ENCODE measurements around the gene FBXO31.

The FBXO31 gene

DNA sequence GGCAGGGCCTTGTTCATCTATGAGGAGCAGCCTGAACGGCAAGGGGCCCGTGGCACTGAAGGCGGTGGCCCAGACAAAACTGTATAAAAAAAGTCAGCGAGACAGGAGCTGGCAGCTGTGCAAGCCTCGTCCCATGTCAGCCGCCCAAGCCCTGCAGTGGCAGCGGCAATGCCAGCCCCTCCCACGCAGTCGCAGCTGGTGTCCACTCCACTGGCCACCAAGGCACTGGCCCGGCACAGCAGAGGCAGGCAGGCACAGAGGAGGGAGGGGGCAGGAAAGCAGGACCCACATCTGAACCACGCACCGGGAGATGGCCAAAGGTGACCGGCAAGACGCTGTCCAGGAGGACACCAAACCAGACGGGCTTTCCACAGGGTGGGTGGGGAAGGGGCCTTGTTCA is 50.5 kb downstream of the FBXO31 start:
- Histone ChIP-seq H3K36me3 (replicated peaks; ENCODE audit: insufficient read depth, low read length) (no peaks in the 10 kb centered on the region), H3K27ac (ENCODE audit: low read length) (no peak overlapping the region), H3K79me2 (ENCODE audit: low read length) (no peaks in the 10 kb centered on the region), H3K4me1 (ENCODE audit: low read length) (no peaks in the 10 kb centered on the region), H3K4me3 (ENCODE audit: low read length) (no peak overlapping the region), H3K9me3 (replicated peaks; ENCODE audit: insufficient read depth, low read length) (no peaks in the 10 kb centered on the region), H3K9me2 (replicated peaks; ENCODE audit: insufficient read depth, low read length) (no peaks in the 10 kb centered on the region), H4K20me1 (ENCODE audit: insufficient read depth, low read length) (no peaks in the 10 kb centered on the region), H3F3A (ENCODE audit: insufficient read depth, low read length) (no peaks in the 10 kb centered on the region), H3K27me3 (replicated peaks; ENCODE audit: insufficient read depth, low read length) (no peaks in the 10 kb centered on the region), H3K4me2 (ENCODE audit: low read depth, low read length) (no peak overlapping the region), H3K9ac (ENCODE audit: low read length) (no peak overlapping the region), H2AFZ (ENCODE audit: low read length) (no peak overlapping the region)
- TF ChIP-seq, protein P1, sequence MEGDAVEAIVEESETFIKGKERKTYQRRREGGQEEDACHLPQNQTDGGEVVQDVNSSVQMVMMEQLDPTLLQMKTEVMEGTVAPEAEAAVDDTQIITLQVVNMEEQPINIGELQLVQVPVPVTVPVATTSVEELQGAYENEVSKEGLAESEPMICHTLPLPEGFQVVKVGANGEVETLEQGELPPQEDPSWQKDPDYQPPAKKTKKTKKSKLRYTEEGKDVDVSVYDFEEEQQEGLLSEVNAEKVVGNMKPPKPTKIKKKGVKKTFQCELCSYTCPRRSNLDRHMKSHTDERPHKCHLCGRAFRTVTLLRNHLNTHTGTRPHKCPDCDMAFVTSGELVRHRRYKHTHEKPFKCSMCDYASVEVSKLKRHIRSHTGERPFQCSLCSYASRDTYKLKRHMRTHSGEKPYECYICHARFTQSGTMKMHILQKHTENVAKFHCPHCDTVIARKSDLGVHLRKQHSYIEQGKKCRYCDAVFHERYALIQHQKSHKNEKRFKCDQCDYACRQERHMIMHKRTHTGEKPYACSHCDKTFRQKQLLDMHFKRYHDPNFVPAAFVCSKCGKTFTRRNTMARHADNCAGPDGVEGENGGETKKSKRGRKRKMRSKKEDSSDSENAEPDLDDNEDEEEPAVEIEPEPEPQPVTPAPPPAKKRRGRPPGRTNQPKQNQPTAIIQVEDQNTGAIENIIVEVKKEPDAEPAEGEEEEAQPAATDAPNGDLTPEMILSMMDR (IDR thresholded peaks at IDR 0.05; ENCODE audit: low read length): no peak
- TF ChIP-seq EZH2 (optimal IDR thresholded peaks at IDR 0.05; ENCODE audit: low read depth, low read length): no peak
- no peak for TF ChIP-seq EZH2phosphoT487 (IDR thresholded peaks at IDR 0.05; ENCODE audit: low read length)
- no peak for DNase-seq

- Histone ChIP-seq H3K4me3 (ENCODE audit: low read length) (no peak overlapping the region), H3F3A (ENCODE audit: insufficient read depth, low read length) (no peaks in the 10 kb centered on the region), H3K9me3 (replicated peaks; ENCODE audit: insufficient read depth, low read length) (no peaks in the 10 kb centered on the region), H3K9ac (ENCODE audit: low read length) (no peak overlapping the region), H3K4me2 (ENCODE audit: low read depth, low read length) (no peak overlapping the region), H3K27me3 (replicated peaks; ENCODE audit: insufficient read depth, low read length) (no peaks in the 10 kb centered on the region), H3K9me2 (replicated peaks; ENCODE audit: insufficient read depth, low read length) (no peaks in the 10 kb centered on the region), H3K4me1 (ENCODE audit: low read length) (no peaks in the 10 kb centered on the region), H3K36me3 (replicated peaks; ENCODE audit: insufficient read depth, low read length) (no peaks in the 10 kb centered on the region), H3K79me2 (ENCODE audit: low read length) (no peaks in the 10 kb centered on the region), H3K27ac (ENCODE audit: low read length) (no peak overlapping the region), H2AFZ (ENCODE audit: low read length) (no peak overlapping the region), H4K20me1 (ENCODE audit: insufficient read depth, low read length) (no peaks in the 10 kb centered on the region)
- DNase-seq: no peak
- TF ChIP-seq EZH2phosphoT487 (IDR thresholded peaks at IDR 0.05; ENCODE audit: low read length): no peak
- TF ChIP-seq, protein P1 (IDR thresholded peaks at IDR 0.05; ENCODE audit: low read length): no peak
- TF ChIP-seq EZH2 (optimal IDR thresholded peaks at IDR 0.05; ENCODE audit: low read depth, low read length): no peak
Measured at GRCh38 chr16:87332150-87332549, 51.4 kb downstream of the FBXO31 start.

DNA sequence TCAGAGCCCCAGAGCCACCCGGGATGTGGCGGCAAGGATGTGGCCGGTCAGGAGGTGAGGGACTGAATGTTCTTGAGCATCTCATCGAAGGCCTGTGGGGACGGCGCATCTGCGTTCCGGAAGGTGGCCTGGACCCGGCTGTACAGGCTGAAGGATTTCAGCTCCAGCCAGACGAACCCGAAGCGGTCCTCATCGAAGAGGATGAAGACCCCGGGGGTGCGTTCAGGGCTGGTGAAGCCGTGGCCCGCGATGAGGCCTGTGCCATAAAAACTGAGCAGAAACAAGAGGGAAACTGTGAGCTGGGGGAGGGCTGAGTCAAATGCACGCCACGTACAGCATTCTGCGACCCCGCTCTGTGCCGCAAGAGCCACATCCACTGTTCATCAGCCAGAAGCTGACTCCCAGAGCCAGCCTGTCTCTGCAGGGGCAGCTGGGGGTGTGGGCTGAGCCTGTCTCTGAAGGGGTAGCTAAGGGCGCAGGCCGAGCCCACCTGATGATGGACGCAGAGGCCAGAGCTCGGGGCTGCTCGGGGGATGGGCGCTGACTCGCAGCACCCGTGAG is 52.3 kb downstream of the FBXO31 start:
- H3K27me3 ChIP-seq (replicated peaks; ENCODE audit: insufficient read depth, low read length): no peaks in the 10 kb centered on the region
- H3K79me2 ChIP-seq (ENCODE audit: low read length): no peaks in the 10 kb centered on the region
- DNase-seq: no peak
- H3K4me3 ChIP-seq (ENCODE audit: low read length): no peak overlapping the region
- no peaks in the 10 kb centered on the region for H3K9me3 ChIP-seq (replicated peaks; ENCODE audit: insufficient read depth, low read length)
- no peak overlapping the region for H3K4me2 ChIP-seq (ENCODE audit: low read depth, low read length)
- no peak overlapping the region for H3K27ac ChIP-seq (ENCODE audit: low read length)
- no peak overlapping the region for H3K9ac ChIP-seq (ENCODE audit: low read length)
- H3K9me2 ChIP-seq (replicated peaks; ENCODE audit: insufficient read depth, low read length): no peaks in the 10 kb centered on the region
- no peaks in the 10 kb centered on the region for H3F3A ChIP-seq (ENCODE audit: insufficient read depth, low read length)
- no peaks in the 10 kb centered on the region for H3K4me1 ChIP-seq (ENCODE audit: low read length)
- H4K20me1 ChIP-seq (ENCODE audit: insufficient read depth, low read length): no peaks in the 10 kb centered on the region
- no peak for TF ChIP-seq EZH2phosphoT487 (IDR thresholded peaks at IDR 0.05; ENCODE audit: low read length)
- TF ChIP-seq EZH2 (optimal IDR thresholded peaks at IDR 0.05; ENCODE audit: low read depth, low read length): no peak
- TF ChIP-seq, protein P1 (IDR thresholded peaks at IDR 0.05; ENCODE audit: low read length): no peak
- no peak overlapping the region for H2AFZ ChIP-seq (ENCODE audit: low read length)
- H3K36me3 ChIP-seq (replicated peaks; ENCODE audit: insufficient read depth, low read length): no peaks in the 10 kb centered on the region

Measured in MM.1S (cell line).